Endodermal cell (in vitro differentiated cells): ENCODE data around the gene MED17. TPM values are rescaled to one million over a fixed set of nuclear protein-coding genes. Genes with fewer than 3 reads are reported as not detected.

Experiments used
- DNase-seq: peaks from one replicate; pipeline ENCODE4 v3.0.0-alpha.2; 2017
- H3K27ac ChIP-seq: 2 replicates; pipeline ENCODE4 v1.5.1; 2013; ENCODE audit warnings: mild to moderate bottlenecking, low read depth, low read length, moderate library complexity
- H3K27me3 ChIP-seq: 2 replicates; pipeline ENCODE4 v1.6.1; 2013; ENCODE audit warnings: mild to moderate bottlenecking, low read length, moderate library complexity; ENCODE audit not compliant: insufficient read depth, control insufficient read depth, poor library complexity, severe bottlenecking
- H3K36me3 ChIP-seq: 2 replicates; pipeline ENCODE4 v1.7.0; 2013; ENCODE audit warnings: mild to moderate bottlenecking, low read length, moderate library complexity; ENCODE audit not compliant: control insufficient read depth, insufficient read depth
- H3K4me1 ChIP-seq: one replicate; pipeline ENCODE4 v1.7.0; 2013; ENCODE audit warnings: low read length; ENCODE audit not compliant: control insufficient read depth, insufficient read depth
- H3K4me3 ChIP-seq: 2 replicates; pipeline ENCODE4 v1.5.1; 2013; ENCODE audit warnings: mild to moderate bottlenecking, low read length, moderate library complexity
- H3K9ac ChIP-seq: 2 replicates; pipeline ENCODE4 v1.6.1; 2013; ENCODE audit warnings: mild to moderate bottlenecking, low read length, moderate library complexity; ENCODE audit not compliant: poor library complexity, severe bottlenecking; ENCODE audit errors: extremely low read depth
- H3K9me3 ChIP-seq: 2 replicates; pipeline ENCODE4 v1.6.1; 2013; ENCODE audit warnings: mild to moderate bottlenecking, low read length, moderate library complexity; ENCODE audit not compliant: control insufficient read depth
- H3K27ac Mint-ChIP-seq: 2 replicates; pipeline ENCODE4 v1.8.0; 2020; ENCODE audit warnings: mixed read lengths
- H3K27me3 Mint-ChIP-seq: 2 replicates; pipeline ENCODE4 v1.8.0; 2021; ENCODE audit warnings: mild to moderate bottlenecking, mixed read lengths; ENCODE audit not compliant: insufficient read depth
- H3K36me3 Mint-ChIP-seq: 2 replicates; pipeline ENCODE4 v1.8.0; 2020; ENCODE audit warnings: low read depth, mixed read lengths
- H3K4me1 Mint-ChIP-seq: 2 replicates; pipeline ENCODE4 v1.8.0; 2020; ENCODE audit warnings: mixed read lengths
- H3K4me3 Mint-ChIP-seq: 2 replicates; pipeline ENCODE4 v1.8.0; 2020; ENCODE audit warnings: mild to moderate bottlenecking, moderate library complexity, mixed read lengths
- H3K9me3 Mint-ChIP-seq: 2 replicates; pipeline ENCODE4 v1.8.0; 2020; ENCODE audit warnings: mild to moderate bottlenecking, mixed read lengths
- WGBS, 2 experiments: methylation state at CpG; one replicate each; pipeline versions ENCODE4 v1.1.5 to v1.1.7; 2013; ENCODE audit warnings: missing lambda C conversion rate in 2 of 2, mixed read lengths in 1 of 2; ENCODE audit not compliant: insufficient coverage in 1 of 2, insufficient read length in 1 of 2; 5-methylcytosine and 5-hydroxymethylcytosine counted together
- total RNA-seq, 2 donors: library from RNA; stranded (reverse); fragmentation: NEBNext Ultra II Directional in 1 of 2; extraction: Animal tissue kit (Norgen Biotek cat#: 25700) in 1 of 2; gene quantifications; 2 replicates in 1 of 2; 3 replicates in 1 of 2; pipeline ENCODE4 v1.2.1, GENCODE V29; 2021
- TF ChIP-seq, protein P1 (sequence below): fragments of 200-600 bp; sonication (generic); conservative IDR thresholded peaks from 2 replicates; pipeline ENCODE4 v1.5.0; 2021; ENCODE audit warnings: antibody characterized with exemption, mild to moderate bottlenecking

MED17 gene
- total RNA-seq, 2 donors from 2014 or later, result 40.6 to 46.2 TPM

GRCh38 chr11:93735627-93736026 is 48.5 kb upstream of the MED17 start:
- Histone ChIP-seq H3K9ac (no peak overlapping the region), H3K9me3 (no peaks in the 10 kb centered on the region), H3K4me1 (peaks cover 2% of the 10 kb centered on the region), H3K27me3 (no peaks in the 10 kb centered on the region), H3K27ac (no peak overlapping the region), H3K36me3 (peaks cover 93% of the 10 kb centered on the region), H3K4me3 (peak overlapping the region; percentile 87)
- peaks cover 39% of the 10 kb centered on the region for H3K4me1 Mint-ChIP-seq
- 100% methylated on average over 1 of the region's 1 CpG for WGBS, 2 experiments
- H3K27me3 Mint-ChIP-seq, result no peaks in the 10 kb centered on the region
- no peak overlapping the region for H3K27ac Mint-ChIP-seq
- peaks cover 92% of the 10 kb centered on the region for H3K36me3 Mint-ChIP-seq
- TF ChIP-seq, protein P1, sequence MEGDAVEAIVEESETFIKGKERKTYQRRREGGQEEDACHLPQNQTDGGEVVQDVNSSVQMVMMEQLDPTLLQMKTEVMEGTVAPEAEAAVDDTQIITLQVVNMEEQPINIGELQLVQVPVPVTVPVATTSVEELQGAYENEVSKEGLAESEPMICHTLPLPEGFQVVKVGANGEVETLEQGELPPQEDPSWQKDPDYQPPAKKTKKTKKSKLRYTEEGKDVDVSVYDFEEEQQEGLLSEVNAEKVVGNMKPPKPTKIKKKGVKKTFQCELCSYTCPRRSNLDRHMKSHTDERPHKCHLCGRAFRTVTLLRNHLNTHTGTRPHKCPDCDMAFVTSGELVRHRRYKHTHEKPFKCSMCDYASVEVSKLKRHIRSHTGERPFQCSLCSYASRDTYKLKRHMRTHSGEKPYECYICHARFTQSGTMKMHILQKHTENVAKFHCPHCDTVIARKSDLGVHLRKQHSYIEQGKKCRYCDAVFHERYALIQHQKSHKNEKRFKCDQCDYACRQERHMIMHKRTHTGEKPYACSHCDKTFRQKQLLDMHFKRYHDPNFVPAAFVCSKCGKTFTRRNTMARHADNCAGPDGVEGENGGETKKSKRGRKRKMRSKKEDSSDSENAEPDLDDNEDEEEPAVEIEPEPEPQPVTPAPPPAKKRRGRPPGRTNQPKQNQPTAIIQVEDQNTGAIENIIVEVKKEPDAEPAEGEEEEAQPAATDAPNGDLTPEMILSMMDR, result no peak
- no peaks in the 10 kb centered on the region for H3K9me3 Mint-ChIP-seq
- peak overlapping the region; percentile 18 for H3K4me3 Mint-ChIP-seq
- DNase-seq, result no peak

- no peaks in the 10 kb centered on the region for H3K9me3 Mint-ChIP-seq
- no peak for DNase-seq
- peaks cover 91% of the 10 kb centered on the region for H3K36me3 Mint-ChIP-seq
- no peak overlapping the region for H3K4me3 Mint-ChIP-seq
- Histone ChIP-seq H3K9me3 (no peaks in the 10 kb centered on the region), H3K27me3 (no peaks in the 10 kb centered on the region), H3K4me1 (peaks cover 2% of the 10 kb centered on the region), H3K9ac (peak overlapping the region; percentile 1), H3K27ac (no peak overlapping the region), H3K4me3 (peak overlapping the region; percentile 87), H3K36me3 (peaks cover 88% of the 10 kb centered on the region)
- H3K4me1 Mint-ChIP-seq, result peaks cover 39% of the 10 kb centered on the region
- TF ChIP-seq, protein P1, result no peak
- H3K27me3 Mint-ChIP-seq, result no peaks in the 10 kb centered on the region
- H3K27ac Mint-ChIP-seq, result no peak overlapping the region
Observed at GRCh38 chr11:93736129-93736528, 48.0 kb upstream of the MED17 start.

DNA sequence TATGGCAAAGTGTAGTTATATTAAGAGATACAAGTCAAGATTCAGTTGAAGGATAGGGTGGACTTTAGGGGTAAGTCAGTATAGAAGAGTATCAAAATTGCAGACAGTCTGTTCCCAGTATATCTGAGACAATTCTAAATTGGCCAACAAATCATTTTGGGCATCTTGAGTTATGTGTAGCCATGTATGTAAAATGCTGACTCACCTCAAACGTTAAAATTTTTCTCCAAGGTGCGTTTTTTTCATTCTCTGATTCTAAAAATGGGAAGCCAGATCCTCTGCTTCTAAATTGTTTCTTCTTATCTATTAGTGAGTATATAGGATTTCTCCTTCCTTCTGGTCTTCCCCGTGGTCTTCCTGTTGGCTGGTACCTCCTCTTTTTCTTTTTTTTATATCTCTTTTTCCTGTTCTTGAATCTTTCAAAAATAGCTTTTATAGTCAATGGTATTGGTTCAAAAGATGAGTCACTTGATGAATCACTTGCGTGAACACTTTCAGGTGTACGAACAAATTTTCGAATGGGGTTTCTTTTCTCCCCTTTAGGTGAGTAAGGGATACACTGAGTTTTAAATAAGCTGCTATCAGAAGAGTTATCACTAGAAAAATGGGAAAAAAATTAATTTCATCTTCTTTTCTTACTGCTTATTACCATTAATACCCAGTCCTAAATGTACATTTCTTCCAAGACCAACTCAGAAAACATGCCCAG is 46.0 kb upstream of the MED17 start:
- 82 to 92% methylated on average over 3 to 5 of the region's 6 CpGs for WGBS, 2 experiments
- Histone ChIP-seq H3K9ac (peak overlapping the region; percentile 99), H3K36me3 (peaks cover 69% of the 10 kb centered on the region), H3K27me3 (no peaks in the 10 kb centered on the region), H3K4me1 (peaks cover 2% of the 10 kb centered on the region), H3K27ac (no peak overlapping the region), H3K9me3 (no peaks in the 10 kb centered on the region), H3K4me3 (peak overlapping the region; percentile 87)
- TF ChIP-seq, protein P1, result no peak
- no peak for DNase-seq
- peaks cover 39% of the 10 kb centered on the region for H3K4me1 Mint-ChIP-seq
- peak overlapping the region; percentile 70 for H3K27ac Mint-ChIP-seq
- no peaks in the 10 kb centered on the region for H3K9me3 Mint-ChIP-seq
- H3K4me3 Mint-ChIP-seq, result peak overlapping the region; percentile 99
- H3K36me3 Mint-ChIP-seq, result peaks cover 73% of the 10 kb centered on the region
- H3K27me3 Mint-ChIP-seq, result no peaks in the 10 kb centered on the region
